Loucy (cell line): Measurements from ENCODE around the gene ISOC1.
A peak's percentile ranks its signal among the peaks of the same experiment; 100 is the strongest.

Experiments used
- H2AFZ ChIP-seq: fragments of 200-600 bp; sonication (generic); 2 replicates; pipeline ENCODE4 v1.6.0; 2016; ENCODE audit warnings: antibody characterized with exemption, mild to moderate bottlenecking, low read length, moderate library complexity
- H3F3A ChIP-seq: fragments of 200-600 bp; 2 replicates; pipeline ENCODE4 v1.6.0; 2016; ENCODE audit warnings: antibody characterized with exemption, low read depth, mild to moderate bottlenecking
- H3K27me3 ChIP-seq: fragments of 200-600 bp; sonication (generic); 2 replicates; pipeline ENCODE4 v1.6.1; 2014; ENCODE audit warnings: low read length, mild to moderate bottlenecking; ENCODE audit not compliant: insufficient read depth, poor library complexity, severe bottlenecking
- H3K36me3 ChIP-seq: fragments of 200-600 bp; sonication (generic); 2 replicates; pipeline ENCODE4 v1.6.1; 2016; ENCODE audit warnings: low read length; ENCODE audit not compliant: insufficient read depth
- H3K4me1 ChIP-seq: fragments of 200-600 bp; sonication (generic); 2 replicates; pipeline ENCODE4 v1.5.1; 2014; ENCODE audit warnings: low read length, mild to moderate bottlenecking; ENCODE audit not compliant: insufficient read depth, poor library complexity, severe bottlenecking
- H3K4me2 ChIP-seq: fragments of 200-600 bp; sonication (generic); 2 replicates; pipeline ENCODE4 v1.6.0; 2014; ENCODE audit warnings: antibody characterized with exemption, low read length, low read depth, mild to moderate bottlenecking; ENCODE audit not compliant: poor library complexity, severe bottlenecking
- H3K4me3 ChIP-seq: fragments of 200-600 bp; sonication (generic); 2 replicates; pipeline ENCODE4 v1.5.1; 2014; ENCODE audit warnings: low read length, mild to moderate bottlenecking, mixed read lengths; ENCODE audit not compliant: poor library complexity, severe bottlenecking
- H3K79me2 ChIP-seq: fragments of 200-600 bp; sonication (generic); 2 replicates; pipeline ENCODE4 v1.6.1; 2014; ENCODE audit warnings: low read length; ENCODE audit not compliant: insufficient read depth
- H3K9ac ChIP-seq: fragments of 200-600 bp; sonication (generic); 2 replicates; pipeline ENCODE4 v1.6.0; 2014; ENCODE audit warnings: mild to moderate bottlenecking, low read depth, low read length, moderate library complexity; ENCODE audit not compliant: poor library complexity, severe bottlenecking
- H3K9me2 ChIP-seq: fragments of 200-600 bp; sonication (generic); replicated peaks from 2 replicates; pipeline ENCODE4 v1.6.1; 2016; ENCODE audit warnings: low read depth, low read length, mixed read lengths
- H3K9me3 ChIP-seq: fragments of 200-600 bp; sonication (generic); 2 replicates; pipeline ENCODE4 v1.6.1; 2014; ENCODE audit warnings: mild to moderate bottlenecking, antibody characterized with exemption, low read length, low read depth; ENCODE audit not compliant: insufficient read depth
- H4K20me1 ChIP-seq: fragments of 200-600 bp; sonication (generic); 2 replicates; pipeline ENCODE4 v1.6.0; 2014; ENCODE audit warnings: antibody characterized with exemption, low read length, mild to moderate bottlenecking; ENCODE audit not compliant: insufficient read depth, poor library complexity, severe bottlenecking
- EZH2phosphoT487 ChIP-seq: fragments of 200-600 bp; IDR thresholded peaks from 2 replicates; pipeline ENCODE4 v1.6.1; 2018; ENCODE audit warnings: antibody characterized with exemption, mild to moderate bottlenecking, moderate library complexity, borderline replicate concordance
- TF ChIP-seq, protein P1 (sequence below): fragments of 200-600 bp; sonication (generic); conservative IDR thresholded peaks from 2 replicates; pipeline ENCODE4 v1.5.1; 2014; ENCODE audit warnings: mild to moderate bottlenecking, antibody characterized with exemption, low read length

The ISOC1 gene

GRCh38 chr5:129111351-129111750 is 16.8 kb downstream of the ISOC1 start:
- Histone ChIP-seq H3K79me2 (no peaks in the 10 kb centered on the region), H3K9me3 (no peaks in the 10 kb centered on the region), H3K9ac (no peak overlapping the region), H3F3A (no peaks in the 10 kb centered on the region), H3K36me3 (peaks cover 19% of the 10 kb centered on the region; the same call in 1 of the 2 replicates), H2AFZ (no peak overlapping the region), H3K27me3 (no peaks in the 10 kb centered on the region), H3K4me2 (no peak overlapping the region), H3K4me1 (no peaks in the 10 kb centered on the region), H4K20me1 (no peaks in the 10 kb centered on the region), H3K4me3 (no peak overlapping the region), H3K9me2 (no peaks in the 10 kb centered on the region)
- TF ChIP-seq, protein P1, sequence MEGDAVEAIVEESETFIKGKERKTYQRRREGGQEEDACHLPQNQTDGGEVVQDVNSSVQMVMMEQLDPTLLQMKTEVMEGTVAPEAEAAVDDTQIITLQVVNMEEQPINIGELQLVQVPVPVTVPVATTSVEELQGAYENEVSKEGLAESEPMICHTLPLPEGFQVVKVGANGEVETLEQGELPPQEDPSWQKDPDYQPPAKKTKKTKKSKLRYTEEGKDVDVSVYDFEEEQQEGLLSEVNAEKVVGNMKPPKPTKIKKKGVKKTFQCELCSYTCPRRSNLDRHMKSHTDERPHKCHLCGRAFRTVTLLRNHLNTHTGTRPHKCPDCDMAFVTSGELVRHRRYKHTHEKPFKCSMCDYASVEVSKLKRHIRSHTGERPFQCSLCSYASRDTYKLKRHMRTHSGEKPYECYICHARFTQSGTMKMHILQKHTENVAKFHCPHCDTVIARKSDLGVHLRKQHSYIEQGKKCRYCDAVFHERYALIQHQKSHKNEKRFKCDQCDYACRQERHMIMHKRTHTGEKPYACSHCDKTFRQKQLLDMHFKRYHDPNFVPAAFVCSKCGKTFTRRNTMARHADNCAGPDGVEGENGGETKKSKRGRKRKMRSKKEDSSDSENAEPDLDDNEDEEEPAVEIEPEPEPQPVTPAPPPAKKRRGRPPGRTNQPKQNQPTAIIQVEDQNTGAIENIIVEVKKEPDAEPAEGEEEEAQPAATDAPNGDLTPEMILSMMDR = no peak
- TF ChIP-seq EZH2phosphoT487 = no peak

DNA sequence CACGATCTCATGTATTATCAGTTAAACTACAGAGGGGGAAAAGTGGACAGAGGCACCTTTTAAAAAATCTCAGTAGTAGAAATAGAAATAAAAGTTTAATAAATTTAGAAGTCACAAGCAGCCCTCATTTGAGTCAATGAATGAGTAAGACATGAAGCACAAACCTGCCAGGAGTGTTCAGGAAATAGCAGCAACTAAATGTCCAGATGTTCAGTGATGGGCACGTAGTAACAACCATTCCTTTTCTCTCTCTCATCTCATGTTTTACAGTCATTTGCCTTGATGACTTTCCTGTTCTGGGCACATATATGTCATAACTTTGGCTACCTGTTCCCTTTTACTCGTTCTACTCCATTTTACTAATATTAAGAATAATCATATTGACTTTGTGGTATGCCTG is 17.7 kb downstream of the ISOC1 start:
- Histone ChIP-seq H3K4me3 (no peak overlapping the region), H4K20me1 (no peaks in the 10 kb centered on the region), H3K4me2 (no peak overlapping the region), H3K4me1 (no peaks in the 10 kb centered on the region), H3K79me2 (no peaks in the 10 kb centered on the region), H3K9me3 (no peaks in the 10 kb centered on the region), H3K9ac (no peak overlapping the region), H3K9me2 (no peaks in the 10 kb centered on the region), H3F3A (no peaks in the 10 kb centered on the region), H2AFZ (no peak overlapping the region), H3K27me3 (no peaks in the 10 kb centered on the region), H3K36me3 (peaks cover 13% of the 10 kb centered on the region; the same call in 1 of the 2 replicates)
- TF ChIP-seq EZH2phosphoT487 = no peak
- TF ChIP-seq, protein P1 = no peak

- H2AFZ ChIP-seq = no peak overlapping the region
- H3K79me2 ChIP-seq = no peaks in the 10 kb centered on the region
- no peak overlapping the region for H3K4me2 ChIP-seq
- H3K4me3 ChIP-seq = no peak overlapping the region
- H3K4me1 ChIP-seq = no peaks in the 10 kb centered on the region
- no peak overlapping the region for H3K9ac ChIP-seq
- no peaks in the 10 kb centered on the region for H3F3A ChIP-seq
- H3K9me3 ChIP-seq = no peaks in the 10 kb centered on the region
- H3K27me3 ChIP-seq = no peaks in the 10 kb centered on the region
- no peaks in the 10 kb centered on the region for H3K9me2 ChIP-seq
- TF ChIP-seq, protein P1 = 0 out of 2 replicates have a peak, but pooled peaks have one; percentile 13
- TF ChIP-seq EZH2phosphoT487 = no peak
- no peaks in the 10 kb centered on the region for H4K20me1 ChIP-seq
- H3K36me3 ChIP-seq = peaks cover 7% of the 10 kb centered on the region; the same call in 1 of the 2 replicates
Observed at GRCh38 chr5:129113867-129114266, 19.3 kb downstream of the ISOC1 start.
